Activated T-helper 1 cell treated with anti-CD3 and anti-CD28 coated beads, Interleukin-12 subunit alpha, Interleukin-12 subunit beta, Interleukin-2, Interleukin-4 antibody, amounts not matched to agents 30 ng/mL and 10 ng/mL and 1 ng/mL, durations not matched to agents 14 hours and 24 hours and 36 hours (primary cell): ENCODE data around the gene LCMT2. TPM values are rescaled to one million over a fixed set of nuclear protein-coding genes. Genes with fewer than 3 reads are reported as not detected.
A peak's percentile ranks its signal among the peaks of the same experiment; 100 is the strongest.

Experiments used
- DNase-seq: peaks from one replicate; pipeline ENCODE4 v3.0.0; 2021; ENCODE audit warnings: low spot score
- H3K27ac Mint-ChIP-seq: one replicate; pipeline ENCODE4 v1.8.0; 2021; ENCODE audit warnings: mild to moderate bottlenecking, mixed read lengths
- H3K27me3 Mint-ChIP-seq: one replicate; pipeline ENCODE4 v1.8.0; 2022; ENCODE audit warnings: mild to moderate bottlenecking, moderate library complexity, mixed read lengths; ENCODE audit not compliant: insufficient read depth
- H3K36me3 Mint-ChIP-seq: one replicate; pipeline ENCODE4 v1.8.0; 2021; ENCODE audit warnings: low read depth, mixed read lengths
- H3K4me1 Mint-ChIP-seq: one replicate; pipeline ENCODE4 v1.8.0; 2021; ENCODE audit warnings: low read depth, mixed read lengths
- H3K4me3 Mint-ChIP-seq: one replicate; pipeline ENCODE4 v1.8.0; 2021; ENCODE audit warnings: mild to moderate bottlenecking, moderate library complexity, mixed read lengths
- H3K9me3 Mint-ChIP-seq: one replicate; pipeline ENCODE4 v1.8.0; 2021; ENCODE audit warnings: mixed read lengths
- intact Hi-C: fragments of 100-400 bp; cut with micrococcal nuclease; formaldehyde crosslinking; loops from one replicate; pipeline ENCODE4 v1.15.1; 2024
- total RNA-seq: library from RNA; stranded (reverse); gene quantifications from 2 replicates; pipeline ENCODE4 v1.2.3, GENCODE V29; 2022

Gene LCMT2, protein sequence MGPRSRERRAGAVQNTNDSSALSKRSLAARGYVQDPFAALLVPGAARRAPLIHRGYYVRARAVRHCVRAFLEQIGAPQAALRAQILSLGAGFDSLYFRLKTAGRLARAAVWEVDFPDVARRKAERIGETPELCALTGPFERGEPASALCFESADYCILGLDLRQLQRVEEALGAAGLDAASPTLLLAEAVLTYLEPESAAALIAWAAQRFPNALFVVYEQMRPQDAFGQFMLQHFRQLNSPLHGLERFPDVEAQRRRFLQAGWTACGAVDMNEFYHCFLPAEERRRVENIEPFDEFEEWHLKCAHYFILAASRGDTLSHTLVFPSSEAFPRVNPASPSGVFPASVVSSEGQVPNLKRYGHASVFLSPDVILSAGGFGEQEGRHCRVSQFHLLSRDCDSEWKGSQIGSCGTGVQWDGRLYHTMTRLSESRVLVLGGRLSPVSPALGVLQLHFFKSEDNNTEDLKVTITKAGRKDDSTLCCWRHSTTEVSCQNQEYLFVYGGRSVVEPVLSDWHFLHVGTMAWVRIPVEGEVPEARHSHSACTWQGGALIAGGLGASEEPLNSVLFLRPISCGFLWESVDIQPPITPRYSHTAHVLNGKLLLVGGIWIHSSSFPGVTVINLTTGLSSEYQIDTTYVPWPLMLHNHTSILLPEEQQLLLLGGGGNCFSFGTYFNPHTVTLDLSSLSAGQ
- 15.4 and 15.7 TPM in 2 replicates for total RNA-seq

DNA sequence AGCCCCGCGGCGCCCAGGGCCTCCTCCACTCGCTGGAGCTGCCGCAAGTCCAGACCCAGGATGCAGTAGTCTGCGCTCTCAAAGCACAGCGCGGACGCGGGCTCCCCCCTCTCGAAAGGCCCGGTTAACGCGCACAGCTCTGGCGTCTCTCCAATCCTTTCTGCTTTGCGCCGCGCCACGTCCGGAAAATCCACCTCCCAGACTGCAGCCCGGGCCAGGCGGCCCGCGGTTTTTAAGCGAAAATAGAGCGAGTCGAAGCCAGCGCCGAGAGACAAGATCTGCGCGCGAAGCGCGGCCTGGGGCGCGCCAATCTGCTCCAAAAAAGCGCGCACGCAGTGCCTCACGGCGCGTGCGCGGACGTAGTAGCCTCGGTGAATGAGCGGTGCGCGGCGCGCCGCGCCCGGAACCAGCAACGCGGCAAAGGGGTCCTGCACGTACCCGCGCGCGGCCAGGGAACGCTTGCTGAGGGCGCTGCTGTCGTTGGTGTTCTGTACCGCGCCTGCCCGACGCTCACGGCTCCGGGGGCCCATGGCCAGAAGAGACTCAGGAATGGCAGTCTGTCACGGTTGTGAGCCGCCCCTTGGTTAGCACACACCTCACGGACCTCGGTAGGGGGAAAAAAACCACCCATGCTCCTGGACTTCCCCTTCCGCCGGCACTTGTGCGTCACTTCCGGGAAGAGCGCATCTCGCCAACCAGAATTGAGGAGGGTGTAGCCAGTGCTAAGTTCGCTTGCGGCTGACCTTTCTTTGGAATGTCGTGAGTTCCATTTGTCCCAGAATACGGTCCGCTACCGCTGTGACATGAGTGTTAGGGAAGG is at the start of gene LCMT2:
Gene LCMT2 (minus strand): TSS at position 614 of the 820 bp plus-strand sequence. CDS start 84 bp downstream, at position 530.
- intact Hi-C loops = loop anchor here (1.0 to 10.0 kb wide), 5 partner anchors 41 to 1665 kb away; partner anchors contain the start of genes CCNDBP1, MGA, PDIA3 and TUBGCP4
- no peaks in the 10 kb centered on the region for H3K9me3 Mint-ChIP-seq
- peak; percentile 86 for DNase-seq
- H3K4me1 Mint-ChIP-seq = peaks cover 40% of the 10 kb centered on the region
- peak within 1 kb of the TSS; percentile 94 for H3K27ac Mint-ChIP-seq
- peaks cover 42% of the 10 kb centered on the region for H3K36me3 Mint-ChIP-seq
- no peaks in the 10 kb centered on the region for H3K27me3 Mint-ChIP-seq
- H3K4me3 Mint-ChIP-seq = peak within 1 kb of the TSS; percentile 87

DNA sequence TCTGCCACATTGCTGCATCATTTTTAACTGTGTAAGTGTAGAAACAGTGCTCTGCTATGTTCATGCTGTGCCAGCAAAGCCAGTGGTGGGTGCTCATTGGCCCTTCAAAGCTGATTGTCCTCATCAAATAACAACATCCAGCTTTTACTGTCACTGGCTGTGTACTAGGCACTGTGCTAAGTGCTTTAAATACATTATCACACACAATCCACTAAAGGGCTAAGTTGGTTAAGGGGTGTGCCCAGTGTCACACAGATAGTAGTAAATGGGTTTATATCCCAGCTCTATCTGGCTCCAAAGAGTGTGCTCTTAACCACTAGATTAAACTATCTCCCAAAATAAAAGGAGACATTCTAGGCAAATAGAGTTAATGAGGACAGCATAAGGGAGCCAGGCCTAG is 48.2 kb upstream of the LCMT2 start:
- no peak overlapping the region for H3K4me3 Mint-ChIP-seq
- H3K9me3 Mint-ChIP-seq = no peaks in the 10 kb centered on the region
- no peak for DNase-seq
- intact Hi-C loops = no loop called here
- no peaks in the 10 kb centered on the region for H3K27me3 Mint-ChIP-seq
- H3K4me1 Mint-ChIP-seq = peaks cover 15% of the 10 kb centered on the region
- no peak overlapping the region for H3K27ac Mint-ChIP-seq
- peaks cover 43% of the 10 kb centered on the region for H3K36me3 Mint-ChIP-seq

DNA sequence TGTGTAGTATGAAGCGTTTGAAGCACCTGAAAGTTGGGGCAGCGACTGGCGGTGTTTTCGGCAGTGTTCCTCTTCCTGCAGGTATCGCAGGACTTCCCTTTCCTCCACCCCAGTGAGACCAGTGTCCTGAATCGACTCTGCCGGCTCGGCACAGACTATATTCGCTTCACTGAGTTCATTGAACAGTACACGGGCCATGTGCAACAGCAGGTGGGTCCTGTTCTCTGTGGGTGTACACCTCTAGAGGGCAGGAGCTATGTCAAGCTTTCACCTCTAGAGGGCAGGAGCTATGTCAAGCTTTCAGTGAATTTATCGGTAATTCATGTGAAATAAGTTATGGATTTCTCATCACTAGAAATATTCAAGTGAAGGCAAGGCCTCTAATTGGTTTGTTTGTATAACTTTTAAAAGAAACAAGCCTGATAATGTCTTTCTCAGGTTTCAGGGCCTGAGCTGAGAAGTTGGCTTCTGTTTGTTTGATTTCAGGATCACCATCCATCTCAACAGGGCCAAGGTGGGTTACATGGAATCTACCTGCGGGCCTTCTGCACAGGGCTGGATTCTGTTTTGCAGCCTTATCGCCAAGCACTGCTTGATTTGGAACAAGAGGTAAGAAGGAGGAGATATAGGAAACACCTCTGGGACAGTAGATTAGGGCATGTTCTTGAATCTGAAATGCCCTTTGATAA is 45.8 kb upstream of the LCMT2 start:
- DNase-seq = peak; percentile 22
- no peak overlapping the region for H3K27ac Mint-ChIP-seq
- H3K27me3 Mint-ChIP-seq = no peaks in the 10 kb centered on the region
- intact Hi-C loops = no loop called here
- no peak overlapping the region for H3K4me3 Mint-ChIP-seq
- H3K4me1 Mint-ChIP-seq = peaks cover 32% of the 10 kb centered on the region
- H3K9me3 Mint-ChIP-seq = no peaks in the 10 kb centered on the region
- H3K36me3 Mint-ChIP-seq = peaks cover 42% of the 10 kb centered on the region

DNA sequence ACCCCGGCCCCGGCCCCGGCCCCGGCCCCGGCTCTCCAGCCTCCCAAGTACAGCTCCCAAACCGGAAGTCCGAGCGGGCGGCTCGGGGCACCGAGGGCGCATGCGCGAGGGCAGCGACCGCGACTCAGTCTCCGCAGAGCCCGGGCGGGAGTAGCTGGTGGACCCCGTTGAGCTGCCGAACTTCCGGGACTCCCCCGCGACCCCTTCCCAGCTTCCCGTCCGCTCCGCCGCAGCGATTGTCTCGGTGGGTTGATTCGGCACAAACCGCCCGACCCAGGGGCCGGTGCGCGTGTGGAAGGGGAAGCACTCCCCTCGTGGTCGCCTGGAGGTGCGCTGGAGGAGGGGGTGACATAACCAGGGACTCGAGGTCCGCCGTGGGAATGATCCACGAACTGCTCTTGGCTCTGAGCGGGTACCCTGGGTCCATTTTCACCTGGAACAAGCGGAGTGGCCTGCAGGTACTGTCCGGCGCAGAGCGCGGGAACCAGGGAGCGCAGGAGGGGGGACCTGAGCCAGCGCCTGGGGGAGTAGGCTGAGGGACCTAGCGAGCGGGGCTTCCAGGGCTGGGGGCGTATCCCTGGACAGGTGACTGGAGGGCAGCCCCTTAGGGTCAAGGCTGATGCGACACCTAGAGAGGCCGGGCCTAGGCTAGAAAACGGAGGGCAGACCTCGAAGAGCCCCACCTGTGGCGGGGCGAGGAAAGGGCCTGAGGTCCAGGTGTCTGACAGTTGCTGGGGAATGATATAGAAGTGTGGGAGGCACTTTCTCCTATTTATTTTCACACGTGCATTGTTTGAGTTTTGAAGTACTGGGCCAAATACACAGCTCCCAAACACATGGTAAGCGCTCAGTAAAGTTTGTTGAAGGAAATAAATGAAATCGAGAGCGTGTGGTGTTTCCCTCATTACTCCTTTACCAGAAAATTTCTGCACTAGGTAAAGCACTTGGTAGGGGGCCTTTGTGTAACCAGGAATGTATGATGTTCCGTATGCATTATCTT is 40.9 kb upstream of the LCMT2 start, which contains the start of the genes TUBGCP4 and ZSCAN29:
Gene TUBGCP4 (plus strand): TSS at position 127 of the 1,000 bp plus-strand sequence. CDS start 254 bp downstream, at position 381.
Gene ZSCAN29 (minus strand): TSS at position 69 of the 1,000 bp plus-strand sequence. CDS start 1,130 bp downstream, outside the sequence.
- intact Hi-C loops = loop anchor here (1.0 to 5.0 kb wide), 5 partner anchors 41 to 264 kb away; partner anchors contain the start of genes CCNDBP1, LCMT2, TP53BP1 and UBR1
- Mint-ChIP-seq H3K36me3 (peaks cover 52% of the 10 kb centered on the region), H3K9me3 (peaks cover 19% of the 10 kb centered on the region), H3K4me3 (peak within 1 kb of the TSS; percentile 92), H3K4me1 (peaks cover 54% of the 10 kb centered on the region), H3K27me3 (no peaks in the 10 kb centered on the region), H3K27ac (peak within 1 kb of the TSS; percentile 83)
- peak; percentile 77 for DNase-seq

DNA sequence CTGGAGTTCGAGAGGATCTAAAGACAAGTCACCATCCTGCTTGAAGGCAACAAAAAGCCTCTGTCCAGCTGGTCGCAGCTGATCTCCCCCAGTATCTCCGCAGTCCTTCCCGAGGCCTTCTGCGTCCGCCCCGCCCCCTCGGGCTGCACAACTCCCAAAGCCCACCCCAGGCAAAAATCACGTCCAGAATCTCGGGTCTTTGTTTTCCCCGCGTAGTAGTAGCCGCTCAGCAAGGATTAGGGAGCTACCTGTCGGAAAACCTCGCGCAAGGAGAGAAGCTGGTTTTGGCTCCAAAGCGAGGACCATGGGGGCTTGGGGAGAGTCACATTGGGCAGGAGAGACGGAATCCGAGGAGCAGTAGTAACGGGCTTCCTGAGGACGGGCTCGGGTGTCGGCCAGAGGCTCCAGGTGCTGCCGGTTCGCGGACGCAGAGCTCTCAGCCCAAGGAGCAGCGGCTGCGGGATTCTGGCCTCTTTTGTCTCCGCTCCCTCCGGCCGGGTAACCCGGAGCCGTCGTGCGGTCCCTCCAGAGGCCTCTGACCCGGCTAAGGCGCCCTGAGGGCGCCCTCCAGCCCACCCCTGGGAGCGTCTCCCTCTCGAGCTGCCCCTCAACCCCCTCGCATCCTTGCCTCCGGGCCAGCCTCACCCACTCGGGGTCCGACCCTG is 40.1 kb upstream of the LCMT2 start:
- H3K27ac Mint-ChIP-seq = peak overlapping the region; percentile 83
- H3K27me3 Mint-ChIP-seq = no peaks in the 10 kb centered on the region
- H3K4me3 Mint-ChIP-seq = peak overlapping the region; percentile 92
- DNase-seq = no peak
- peaks cover 20% of the 10 kb centered on the region for H3K9me3 Mint-ChIP-seq
- H3K4me1 Mint-ChIP-seq = peaks cover 48% of the 10 kb centered on the region
- intact Hi-C loops = loop anchor here (5.0 kb wide), 3 partner anchors 122 to 263 kb away; partner anchors contain the start of genes CCNDBP1, TP53BP1 and UBR1
- H3K36me3 Mint-ChIP-seq = peaks cover 56% of the 10 kb centered on the region

DNA sequence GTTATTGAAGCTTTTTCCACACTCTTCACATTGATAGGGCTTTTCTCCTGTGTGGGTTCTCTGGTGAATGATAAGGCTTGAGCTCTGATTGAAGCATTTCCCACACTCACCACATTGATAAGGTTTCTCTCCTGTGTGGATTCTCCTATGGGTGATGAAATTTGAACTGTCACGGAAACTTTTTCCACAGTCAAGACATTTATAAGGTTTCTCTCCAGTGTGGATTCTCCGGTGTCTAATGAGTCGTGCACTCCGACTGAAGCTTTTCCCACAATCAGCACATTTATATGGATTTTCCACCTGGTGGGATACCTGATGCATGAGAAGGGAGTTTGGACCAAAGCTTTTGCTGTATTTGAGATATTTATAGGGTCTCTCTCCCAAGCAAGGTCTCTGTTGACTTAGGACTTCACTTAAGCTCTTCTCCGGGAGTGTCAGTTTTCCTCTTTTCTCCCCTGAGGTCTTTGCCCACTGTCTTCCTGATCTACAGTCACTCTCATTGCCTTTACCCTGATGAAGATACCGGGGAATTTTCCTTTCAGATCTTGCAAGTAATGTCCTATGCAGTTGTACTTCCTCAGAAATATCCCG is 31.0 kb upstream of the LCMT2 start:
- Mint-ChIP-seq H3K4me3 (no peak overlapping the region), H3K4me1 (no peaks in the 10 kb centered on the region), H3K27me3 (no peaks in the 10 kb centered on the region), H3K27ac (no peak overlapping the region), H3K36me3 (peaks cover 79% of the 10 kb centered on the region), H3K9me3 (peaks cover 70% of the 10 kb centered on the region)
- no peak for DNase-seq
- intact Hi-C loops = no loop called here

DNA sequence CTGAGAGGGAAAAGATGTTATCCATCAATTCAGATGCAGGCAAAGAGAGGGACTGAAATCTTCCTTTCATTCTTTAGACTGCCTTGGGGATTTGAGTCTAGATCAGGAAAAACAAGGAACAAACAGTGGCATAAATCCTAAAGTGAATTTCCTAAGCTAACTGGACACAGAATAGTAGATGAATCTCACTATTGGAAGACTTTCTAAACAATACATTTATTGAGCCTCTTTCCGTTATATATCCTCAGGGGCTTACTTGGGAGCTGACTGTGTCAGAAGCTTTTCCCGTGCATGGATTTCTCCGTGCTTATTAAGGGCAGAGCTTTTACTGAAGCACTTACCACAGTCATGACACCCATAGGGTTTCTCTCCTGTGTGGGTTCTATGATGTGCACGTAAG is 30.4 kb upstream of the LCMT2 start:
- peaks cover 67% of the 10 kb centered on the region for H3K9me3 Mint-ChIP-seq
- H3K36me3 Mint-ChIP-seq = peaks cover 79% of the 10 kb centered on the region
- H3K4me3 Mint-ChIP-seq = no peak overlapping the region
- DNase-seq = no peak
- no peak overlapping the region for H3K27ac Mint-ChIP-seq
- no peaks in the 10 kb centered on the region for H3K27me3 Mint-ChIP-seq
- no peaks in the 10 kb centered on the region for H3K4me1 Mint-ChIP-seq
- intact Hi-C loops = no loop called here

DNA sequence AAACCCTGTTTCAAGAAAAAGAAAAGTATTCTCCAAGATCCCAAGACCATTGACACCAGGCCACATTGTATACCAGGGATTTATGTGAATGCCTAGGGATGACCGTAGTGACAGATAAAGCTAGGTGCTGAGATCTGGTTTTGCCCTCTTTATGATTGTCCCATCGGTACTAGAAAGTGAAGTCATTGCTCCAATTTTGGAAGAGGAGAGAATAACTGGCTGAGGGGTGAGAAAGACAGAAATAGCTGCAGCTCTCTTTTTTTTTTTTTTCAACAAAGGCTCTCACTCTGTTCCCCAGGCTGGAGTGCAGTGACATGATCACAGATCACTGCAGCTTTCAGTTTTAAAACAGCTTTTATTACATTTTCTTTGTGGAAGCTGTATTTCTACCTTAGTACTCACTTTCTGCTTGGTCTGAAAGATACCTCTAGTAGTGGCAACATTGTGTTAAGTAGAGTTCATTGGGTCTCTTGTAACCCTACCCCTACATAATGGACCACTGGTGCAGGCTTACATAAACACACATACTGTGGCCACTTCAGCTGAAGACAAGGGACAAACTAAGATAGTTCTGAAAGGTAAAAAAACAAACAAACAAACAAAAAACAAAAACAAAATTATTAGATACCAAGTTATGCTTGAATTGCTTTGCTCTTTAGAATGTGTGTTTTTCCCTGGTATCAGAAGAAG is 22.5 kb upstream of the LCMT2 start:
- intact Hi-C loops = no loop called here
- Mint-ChIP-seq H3K27me3 (no peaks in the 10 kb centered on the region), H3K9me3 (peaks cover under 1% of the 10 kb centered on the region), H3K27ac (no peak overlapping the region), H3K36me3 (peaks cover 19% of the 10 kb centered on the region), H3K4me3 (no peak overlapping the region), H3K4me1 (peaks cover 6% of the 10 kb centered on the region)
- no peak for DNase-seq

DNA sequence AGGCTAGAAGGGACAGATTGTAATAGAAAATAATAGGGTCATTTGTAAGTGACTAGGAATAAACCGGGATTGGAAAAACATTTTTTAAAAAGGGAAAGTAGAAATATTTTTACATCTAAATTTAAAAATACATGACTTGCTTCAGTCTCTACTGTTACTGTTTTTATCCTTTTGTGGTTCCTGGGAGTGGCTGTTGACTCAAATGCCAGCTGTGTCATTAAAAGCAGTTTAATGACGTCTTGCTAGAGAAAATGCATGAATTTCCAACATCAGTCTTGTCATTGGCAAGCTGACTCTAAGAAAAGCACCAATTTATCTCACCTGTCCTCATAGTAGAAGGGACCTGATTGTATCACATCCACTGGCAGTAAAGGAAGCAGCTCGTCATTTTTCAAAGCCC is 16.7 kb upstream of the LCMT2 start:
- intact Hi-C loops = no loop called here
- no peak overlapping the region for H3K4me3 Mint-ChIP-seq
- H3K27ac Mint-ChIP-seq = no peak overlapping the region
- H3K36me3 Mint-ChIP-seq = peaks cover 13% of the 10 kb centered on the region
- no peaks in the 10 kb centered on the region for H3K9me3 Mint-ChIP-seq
- no peaks in the 10 kb centered on the region for H3K27me3 Mint-ChIP-seq
- H3K4me1 Mint-ChIP-seq = no peaks in the 10 kb centered on the region
- no peak for DNase-seq

DNA sequence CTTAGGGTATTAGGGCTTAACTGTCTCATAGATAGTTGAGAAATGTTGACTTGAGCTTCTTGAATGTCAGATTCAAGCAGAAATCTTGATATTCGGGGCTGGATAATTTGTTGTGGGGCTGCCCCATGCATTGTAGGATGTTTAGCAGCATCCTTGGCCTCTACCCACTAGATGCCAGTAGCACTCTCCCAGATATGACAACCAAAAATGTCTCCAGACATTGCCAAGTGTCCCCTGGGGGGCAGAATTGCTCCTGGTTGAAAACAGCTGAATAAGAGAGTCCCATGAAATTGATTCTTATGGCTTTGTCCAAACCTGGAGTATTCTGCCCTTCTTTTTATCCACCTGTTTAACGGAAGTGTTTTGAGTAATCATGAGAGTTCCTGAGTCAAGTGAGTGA is 15.9 kb upstream of the LCMT2 start:
- H3K9me3 Mint-ChIP-seq = no peaks in the 10 kb centered on the region
- no peaks in the 10 kb centered on the region for H3K4me1 Mint-ChIP-seq
- intact Hi-C loops = no loop called here
- no peak for DNase-seq
- H3K27ac Mint-ChIP-seq = no peak overlapping the region
- peaks cover 13% of the 10 kb centered on the region for H3K36me3 Mint-ChIP-seq
- no peaks in the 10 kb centered on the region for H3K27me3 Mint-ChIP-seq
- H3K4me3 Mint-ChIP-seq = no peak overlapping the region
